OCI-LY7 (cell line): Measurements from ENCODE around the gene STEAP1. TPM values are rescaled to one million over a fixed set of nuclear protein-coding genes. Genes with fewer than 3 reads are reported as not detected.

ENCODE experiments used
- BruUV-seq: library from RNA; stranded (reverse); fragments of 400-500 nt; replicated peaks from 2 replicates; lab custom pipeline; 2021; lab: Mats Ljungman, UMichigan
- CTCF ChIA-PET: fragments of 300-600 bp; sonication (Branson Sonifier 250); formaldehyde crosslinking; loops from one replicate; lab custom pipeline; 2022; ENCODE audit warnings: antibody characterized with exemption; ENCODE audit not compliant: unreplicated experiment; lab: Charles Lee
- POLR2A ChIA-PET: fragments of 300-600 bp; sonication (Branson Sonifier 250); formaldehyde crosslinking; loops from one replicate; lab custom pipeline; 2022; ENCODE audit warnings: antibody characterized with exemption; lab: Charles Lee
- DNase-seq: peaks from one replicate; pipeline ENCODE4 v3.0.0-alpha.2; 2015; ENCODE audit warnings: low spot score
- H2AFZ ChIP-seq: fragments of 200-600 bp; sonication (generic), shearing (Covaris generic); 2 replicates; pipeline ENCODE4 v1.6.1; 2014; ENCODE audit warnings: mild to moderate bottlenecking, antibody characterized with exemption, low read length, moderate library complexity
- H3K27ac ChIP-seq: fragments of 200-600 bp; sonication (generic); 2 replicates; pipeline ENCODE4 v1.5.1; 2014; ENCODE audit warnings: mixed run types, low read depth, mild to moderate bottlenecking, moderate library complexity, low read length, inconsistent platforms; ENCODE audit not compliant: poor library complexity, severe bottlenecking
- H3K36me3 ChIP-seq: fragments of 200-600 bp; sonication (generic); 2 replicates; pipeline ENCODE4 v1.6.1; 2014; ENCODE audit warnings: mild to moderate bottlenecking, antibody characterized with exemption, low read length, moderate library complexity, mixed read lengths; ENCODE audit not compliant: insufficient read depth
- H3K4me1 ChIP-seq: fragments of 200-600 bp; sonication (generic); 2 replicates; pipeline ENCODE4 v1.5.1; 2014; ENCODE audit warnings: mild to moderate bottlenecking, low read length; ENCODE audit not compliant: insufficient read depth, poor library complexity, severe bottlenecking
- H3K4me2 ChIP-seq: fragments of 200-600 bp; sonication (generic); 2 replicates; pipeline ENCODE4 v1.6.1; 2014; ENCODE audit warnings: mild to moderate bottlenecking, low read length
- H3K4me3 ChIP-seq: fragments of 200-600 bp; sonication (generic); 2 replicates; pipeline ENCODE4 v1.5.1; 2014; ENCODE audit warnings: mild to moderate bottlenecking, low read depth, low read length; ENCODE audit not compliant: poor library complexity, severe bottlenecking
- H3K79me2 ChIP-seq: fragments of 200-600 bp; sonication (generic); 2 replicates; pipeline ENCODE4 v1.6.1; 2016; ENCODE audit warnings: low read depth, mild to moderate bottlenecking, low read length, moderate library complexity, mixed read lengths; ENCODE audit not compliant: insufficient read depth
- H3K9me2 ChIP-seq: fragments of 200-600 bp; sonication (generic); 2 replicates; pipeline ENCODE4 v1.6.1; 2016; ENCODE audit warnings: mild to moderate bottlenecking, low read length, mixed read lengths; ENCODE audit not compliant: insufficient read depth
- H3K9me3 ChIP-seq: fragments of 200-600 bp; sonication (generic); 2 replicates; pipeline ENCODE4 v1.6.1; 2014; ENCODE audit warnings: mild to moderate bottlenecking, mixed run types, low read length, mixed read lengths
- H4K20me1 ChIP-seq: fragments of 200-600 bp; sonication (generic); 2 replicates; pipeline ENCODE4 v1.6.1; 2014; ENCODE audit warnings: mild to moderate bottlenecking, antibody characterized with exemption, low read length, moderate library complexity, mixed read lengths; ENCODE audit not compliant: insufficient read depth
- EZH2phosphoT487 ChIP-seq: fragments of 200-600 bp; sonication (generic); IDR thresholded peaks from 2 replicates; pipeline ENCODE4 v1.6.1; 2018; ENCODE audit warnings: low read depth, borderline replicate concordance, mild to moderate bottlenecking, mixed run types, antibody characterized with exemption, low read length, moderate library complexity, mixed read lengths
- intact Hi-C: fragments of 100-400 bp; cut with micrococcal nuclease; formaldehyde crosslinking; loops from one replicate; pipeline ENCODE4 v1.10.0; 2022; ENCODE audit not compliant: unreplicated experiment
- total RNA-seq, 2 experiments: library from RNA; depleted of rRNA in 1 of 2; stranded (reverse); fragments of >200 nt in 1 of 2; shearing (Covaris generic) in 1 of 2; gene quantifications; 2 replicates each; pipeline ENCODE4 v1.2.3, GENCODE V29; 2014 to 2022
- TF ChIP-seq, protein P1 (sequence below): fragments of 200-600 bp; sonication (generic); conservative IDR thresholded peaks from 2 replicates; pipeline ENCODE4 v1.5.1; 2014; ENCODE audit warnings: mild to moderate bottlenecking, antibody characterized with exemption, low read length, moderate library complexity, mixed read lengths

The STEAP1 gene
- total RNA-seq, 2 experiments from 2014 or later, result not detected

DNA sequence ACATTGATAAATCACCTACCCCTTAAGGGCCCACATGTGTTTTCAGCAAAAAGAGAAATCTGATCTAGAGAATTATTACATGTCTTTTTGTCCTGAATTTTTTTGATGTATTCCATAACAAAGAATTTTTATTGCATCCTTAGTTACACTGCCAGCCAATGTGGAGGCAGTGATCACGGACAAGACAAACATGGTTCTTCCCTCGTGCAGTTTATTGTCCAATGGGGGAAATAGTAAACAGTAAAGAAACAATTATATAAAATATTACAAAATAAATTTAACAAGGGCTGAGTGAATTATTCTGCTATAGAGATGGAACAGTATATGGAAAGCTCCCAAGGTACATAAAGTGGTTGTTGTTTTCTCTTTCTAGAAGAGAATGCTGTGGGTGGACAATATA, 59.3 kb downstream of the STEAP1 start:
- no peaks in the 10 kb centered on the region for H3K9me3 ChIP-seq
- H3K27ac ChIP-seq, result no peak overlapping the region
- H4K20me1 ChIP-seq, result no peaks in the 10 kb centered on the region
- no peak overlapping the region for H3K4me3 ChIP-seq
- no peak overlapping the region for H2AFZ ChIP-seq
- DNase-seq, result no peak
- intact Hi-C loops, result no loop called here
- no TSS peak for BruUV-seq
- no peaks in the 10 kb centered on the region for H3K79me2 ChIP-seq
- no peaks in the 10 kb centered on the region for H3K36me3 ChIP-seq
- TF ChIP-seq, protein P1, sequence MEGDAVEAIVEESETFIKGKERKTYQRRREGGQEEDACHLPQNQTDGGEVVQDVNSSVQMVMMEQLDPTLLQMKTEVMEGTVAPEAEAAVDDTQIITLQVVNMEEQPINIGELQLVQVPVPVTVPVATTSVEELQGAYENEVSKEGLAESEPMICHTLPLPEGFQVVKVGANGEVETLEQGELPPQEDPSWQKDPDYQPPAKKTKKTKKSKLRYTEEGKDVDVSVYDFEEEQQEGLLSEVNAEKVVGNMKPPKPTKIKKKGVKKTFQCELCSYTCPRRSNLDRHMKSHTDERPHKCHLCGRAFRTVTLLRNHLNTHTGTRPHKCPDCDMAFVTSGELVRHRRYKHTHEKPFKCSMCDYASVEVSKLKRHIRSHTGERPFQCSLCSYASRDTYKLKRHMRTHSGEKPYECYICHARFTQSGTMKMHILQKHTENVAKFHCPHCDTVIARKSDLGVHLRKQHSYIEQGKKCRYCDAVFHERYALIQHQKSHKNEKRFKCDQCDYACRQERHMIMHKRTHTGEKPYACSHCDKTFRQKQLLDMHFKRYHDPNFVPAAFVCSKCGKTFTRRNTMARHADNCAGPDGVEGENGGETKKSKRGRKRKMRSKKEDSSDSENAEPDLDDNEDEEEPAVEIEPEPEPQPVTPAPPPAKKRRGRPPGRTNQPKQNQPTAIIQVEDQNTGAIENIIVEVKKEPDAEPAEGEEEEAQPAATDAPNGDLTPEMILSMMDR, result no peak
- TF ChIP-seq EZH2phosphoT487, result no peak
- H3K4me2 ChIP-seq, result no peak overlapping the region
- H3K9me2 ChIP-seq, result no peaks in the 10 kb centered on the region
- no peaks in the 10 kb centered on the region for H3K4me1 ChIP-seq
- POLR2A ChIA-PET, result no interaction called here
- CTCF ChIA-PET, result no interaction called here

Other genes starting within 250 kb of the STEAP1 start
- not detected in 2 replicates for gene STEAP2, start 57.3 kb downstream of the STEAP1 start, total RNA-seq (2014; rRNA removed; shearing (Covaris generic))
- gene STEAP2, start 57.3 kb downstream of the STEAP1 start, total RNA-seq (2022), result not detected in 2 replicates
- gene CFAP69, start 90.7 kb downstream of the STEAP1 start, total RNA-seq (2014; rRNA removed; shearing (Covaris generic)), result not detected in 2 replicates
- not detected in 2 replicates for gene CFAP69, start 90.7 kb downstream of the STEAP1 start, total RNA-seq (2022)
- not detected in 2 replicates for gene FAM237B, start 166.8 kb downstream of the STEAP1 start, total RNA-seq (2014; rRNA removed; shearing (Covaris generic))
- not detected in 2 replicates for gene FAM237B, start 166.8 kb downstream of the STEAP1 start, total RNA-seq (2022)
- 13.1 and 16.5 TPM in 2 replicates for gene GTPBP10, start 192.2 kb downstream of the STEAP1 start, total RNA-seq (2014; rRNA removed; shearing (Covaris generic))
- 38.8 and 43.4 TPM in 2 replicates for gene GTPBP10, start 192.2 kb downstream of the STEAP1 start, total RNA-seq (2022)
- gene CLDN12, start 249.0 kb downstream of the STEAP1 start, total RNA-seq (2014; rRNA removed; shearing (Covaris generic)), result 8.2 and 11.0 TPM in 2 replicates
- 17.0 and 20.4 TPM in 2 replicates for gene CLDN12, start 249.0 kb downstream of the STEAP1 start, total RNA-seq (2022)